ENCODE measurements around the gene STK11IP.

DNA sequence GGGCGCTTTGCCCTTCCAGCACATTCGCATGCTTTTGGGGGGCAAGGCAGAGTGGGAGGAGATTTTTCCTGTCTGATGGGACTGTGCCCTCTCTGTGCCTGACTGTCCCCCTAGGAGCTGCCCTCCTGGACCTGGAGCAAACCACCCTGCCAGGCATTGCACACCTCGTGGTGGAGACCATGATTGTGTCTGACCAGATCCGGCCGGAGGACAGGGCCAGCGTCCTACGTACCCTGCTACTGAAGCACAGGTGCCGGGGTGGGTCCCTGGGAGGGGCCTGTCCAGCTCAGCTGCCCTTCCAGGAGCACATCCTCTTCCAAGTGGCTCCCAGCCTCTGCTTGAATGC is 35.1 kb downstream of the STK11IP start:
- TF ChIP-seq POLR2A (IDR thresholded peaks at IDR 0.05; ENCODE audit: low read length) (no peak), GATA1 (IDR thresholded peaks at IDR 0.05; ENCODE audit: low read depth, low read length) (no peak)

Data from erythroblast (primary cell).